GM19324 (cell line): Measurements from ENCODE around the gene MYORG.
"Not testable (repeated sequence)": the region's sequence is repeated elsewhere in the genome, so short reads cannot be mapped to it uniquely, and the experiment has no call there.

Experiments used
- ATAC-seq: cut with Tn5 transposase; IDR thresholded peaks from one replicate; pipeline ENCODE4 v1.9.1; 2021; ENCODE audit warnings: mild to moderate bottlenecking, moderate library complexity; ENCODE audit not compliant: unreplicated experiment, low FRiP score

The MYORG gene

DNA sequence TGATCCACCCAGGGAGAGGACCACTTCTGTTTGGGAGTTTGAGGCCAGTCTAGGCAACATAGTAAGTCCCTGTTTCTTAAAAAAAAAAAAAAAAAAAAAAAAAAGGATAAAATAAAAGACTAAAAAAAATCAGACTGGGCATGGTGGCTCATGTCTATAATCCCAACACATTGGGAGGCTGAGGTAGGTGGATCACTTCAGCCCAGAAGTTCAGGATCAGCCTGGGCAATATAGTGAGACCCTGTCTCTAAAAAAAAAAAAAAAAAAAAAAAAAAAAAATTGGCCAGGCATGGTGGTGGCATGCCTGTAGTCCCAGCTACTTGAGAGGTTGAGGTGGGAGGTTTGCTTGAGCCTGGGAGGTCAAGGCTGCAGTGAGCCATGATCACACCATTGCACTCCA, 38.6 kb downstream of the MYORG start:
- ATAC-seq: not testable (repeated sequence)

DNA sequence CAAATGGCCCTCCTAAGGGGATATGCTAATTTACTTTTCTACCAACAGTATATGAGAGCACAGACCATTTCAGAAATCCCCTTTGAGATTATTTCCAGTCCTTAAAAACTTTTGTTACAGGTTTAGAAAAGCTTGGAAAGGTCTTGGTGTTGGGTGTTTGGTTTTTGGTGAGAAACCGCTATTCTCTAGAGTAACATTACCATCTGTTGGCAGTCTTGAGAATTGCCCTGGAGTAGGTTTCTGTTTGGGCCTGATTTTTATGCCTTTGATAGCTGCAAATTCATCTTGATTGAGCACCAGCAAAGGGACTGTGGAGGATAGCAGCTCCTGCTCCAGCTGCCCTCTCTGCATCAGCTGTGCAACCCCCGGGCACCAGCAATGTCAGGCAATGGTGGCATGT, 39.3 kb downstream of the MYORG start:
- no peak for ATAC-seq

DNA sequence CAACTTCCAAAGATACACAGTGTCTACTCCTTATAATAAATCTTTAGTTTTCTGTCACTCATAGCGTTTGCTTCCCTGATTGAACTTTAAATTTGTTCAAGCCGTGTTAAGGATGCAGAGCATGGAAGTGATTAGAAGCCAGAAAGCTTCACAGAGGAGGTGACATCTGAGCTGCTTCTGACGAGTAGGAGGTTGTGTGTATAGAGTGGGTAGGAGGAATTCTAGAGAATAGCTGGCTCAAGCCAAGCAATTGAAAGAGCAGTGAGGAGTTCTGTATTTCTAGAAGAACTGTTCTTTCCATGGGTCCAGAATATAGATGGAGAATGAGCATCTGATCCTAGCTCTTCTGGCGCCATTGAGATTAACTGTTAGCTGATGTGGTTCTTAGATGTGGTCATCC, 41.3 kb downstream of the MYORG start:
- ATAC-seq: no peak

DNA sequence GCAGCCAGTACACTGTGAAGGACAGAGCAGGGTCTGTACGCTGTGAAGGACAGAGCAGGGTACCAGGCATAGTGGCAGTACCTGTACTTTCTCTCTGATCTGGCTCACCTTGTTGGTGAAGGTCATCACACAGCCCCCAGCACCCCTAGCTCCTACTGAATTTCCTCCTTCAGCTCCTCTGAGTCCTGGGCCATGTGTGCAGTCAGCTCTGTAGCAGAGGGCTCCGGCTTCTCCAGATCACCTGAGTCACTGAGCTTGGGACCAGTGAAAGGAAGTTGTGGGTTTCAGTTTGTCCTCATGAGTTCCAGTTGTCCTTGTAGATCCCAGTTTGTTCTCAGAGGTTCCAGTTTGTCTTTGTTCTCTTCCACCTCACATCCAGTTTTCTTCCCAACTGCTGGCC, 41.8 kb downstream of the MYORG start:
- ATAC-seq: no peak

DNA sequence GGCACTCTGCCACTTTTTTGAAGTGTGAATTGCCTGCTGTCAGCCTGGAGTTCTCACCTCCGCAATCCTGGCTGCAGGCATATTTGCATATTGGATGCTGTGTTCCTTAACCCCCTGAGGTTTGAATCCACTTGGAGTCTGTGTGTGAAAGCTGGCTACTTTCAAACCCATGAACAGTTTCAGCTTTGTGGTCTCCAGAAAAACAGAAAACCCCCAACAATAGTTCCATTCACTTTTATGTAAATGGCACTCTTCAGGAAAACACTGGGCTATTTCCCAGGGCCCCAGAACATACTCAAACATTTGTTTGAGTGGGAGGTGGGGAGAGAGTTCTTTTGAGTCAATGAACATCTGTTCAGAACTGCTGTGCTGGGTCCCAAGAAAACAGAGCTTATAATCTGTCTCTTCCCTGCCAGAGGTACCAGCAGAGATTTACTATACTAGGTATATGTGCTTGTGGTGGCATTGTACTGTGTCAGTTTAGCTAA, 42.3 kb downstream of the MYORG start:
- ATAC-seq: no peak

DNA sequence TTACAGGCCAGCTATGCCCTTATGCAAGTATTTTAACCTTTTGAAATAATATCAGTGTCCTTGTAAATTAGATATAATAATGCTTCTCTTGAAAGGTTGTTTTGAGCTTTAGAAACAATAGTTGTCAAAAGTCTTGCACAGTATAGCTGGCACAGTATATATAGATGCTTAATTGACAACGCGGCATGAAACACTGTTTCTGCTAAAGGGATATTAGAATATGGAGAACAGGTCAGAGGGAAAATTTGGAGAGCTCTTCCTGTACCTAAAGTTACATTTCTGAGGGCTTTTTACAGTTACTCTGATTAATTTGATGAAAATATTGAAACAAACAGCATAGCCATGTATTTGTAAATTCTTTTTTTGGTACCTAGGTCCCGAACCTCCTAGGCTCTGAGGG, 42.9 kb downstream of the MYORG start:
- ATAC-seq: no peak

DNA sequence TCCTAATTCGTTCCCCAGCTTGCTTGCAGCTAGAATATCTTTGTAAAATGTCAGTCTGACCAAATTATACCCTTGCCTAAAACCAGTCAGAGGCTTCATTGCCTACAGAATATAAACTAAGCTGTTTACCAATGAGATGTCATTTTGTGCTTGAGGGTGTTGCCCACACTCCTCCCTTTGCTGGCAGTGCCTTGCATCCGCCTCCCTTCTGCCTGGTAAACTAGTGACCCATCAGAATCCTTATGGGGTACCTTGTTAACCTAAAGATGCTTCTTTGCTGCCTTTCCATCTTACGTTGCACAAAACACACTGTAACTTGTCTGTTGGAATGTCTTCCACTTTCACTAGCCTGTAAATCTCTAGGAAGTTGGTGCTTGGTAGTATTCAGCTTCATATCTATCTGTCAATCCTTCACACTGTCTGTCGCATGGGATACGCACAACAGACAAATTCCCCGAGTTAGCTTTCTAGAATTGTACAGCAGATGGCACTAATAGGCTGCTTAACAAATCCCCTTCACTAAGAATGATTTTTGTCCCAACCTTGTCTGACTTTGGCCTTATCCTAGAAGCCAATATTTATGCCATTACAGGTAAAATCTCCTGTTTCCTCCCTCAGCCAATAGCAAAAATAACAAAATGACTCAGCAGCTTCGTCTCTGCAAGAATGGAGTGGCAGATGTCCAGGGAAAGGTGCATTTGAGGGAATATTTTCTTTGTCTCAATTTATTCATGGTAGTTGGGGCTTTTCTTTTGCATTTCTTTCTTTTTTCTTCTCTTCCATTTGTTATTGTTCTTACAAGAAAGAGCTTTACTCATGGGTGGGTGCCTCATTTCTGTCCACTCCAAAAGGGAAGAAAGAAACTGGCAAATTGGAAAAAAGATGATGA, 44.4 kb downstream of the MYORG start:
- no peak for ATAC-seq

- no peak for ATAC-seq
These were observed 45.5 kb downstream of the MYORG start for GRCh38 chr9:34331196-34331595.

GRCh38 chr9:34328987-34329832, 47.5 kb downstream of the MYORG start, which contains the start of the genes KIF24 and NUDT2:
Gene KIF24 (minus strand): TSS chr9:34329268. CDS start chr9:34311346, 17,922 bp downstream.
Gene NUDT2 (plus strand): TSS chr9:34329569. CDS start chr9:34339040, 9,471 bp downstream.
- peak; percentile 95 for ATAC-seq

DNA sequence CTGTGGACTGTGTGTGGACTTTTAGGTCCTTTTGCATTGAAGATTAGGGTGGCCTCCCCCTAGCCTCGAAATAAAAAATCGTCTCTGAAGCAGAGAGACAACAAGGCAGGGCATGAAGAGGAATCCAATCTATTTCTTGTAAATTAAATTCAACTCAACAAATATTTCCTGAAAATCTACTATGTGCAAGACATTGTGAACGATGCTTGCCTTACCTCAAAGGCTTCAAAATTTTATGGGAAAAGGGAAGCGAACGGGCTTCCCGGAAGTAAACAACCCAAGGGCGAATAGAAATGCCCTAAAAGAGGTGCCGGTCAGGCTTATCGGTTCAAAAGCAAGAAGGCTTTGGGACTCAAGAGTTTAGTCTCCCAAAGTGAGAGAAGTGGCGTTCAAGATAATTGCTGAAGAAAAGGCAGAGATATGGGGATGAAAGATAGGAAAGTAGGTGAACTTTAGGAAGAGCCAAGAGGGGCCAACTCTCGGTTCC, 48.2 kb downstream of the MYORG start:
- no peak for ATAC-seq

GRCh38 chr9:34326690-34327089, 50.0 kb downstream of the MYORG start:
- no peak for ATAC-seq

DNA sequence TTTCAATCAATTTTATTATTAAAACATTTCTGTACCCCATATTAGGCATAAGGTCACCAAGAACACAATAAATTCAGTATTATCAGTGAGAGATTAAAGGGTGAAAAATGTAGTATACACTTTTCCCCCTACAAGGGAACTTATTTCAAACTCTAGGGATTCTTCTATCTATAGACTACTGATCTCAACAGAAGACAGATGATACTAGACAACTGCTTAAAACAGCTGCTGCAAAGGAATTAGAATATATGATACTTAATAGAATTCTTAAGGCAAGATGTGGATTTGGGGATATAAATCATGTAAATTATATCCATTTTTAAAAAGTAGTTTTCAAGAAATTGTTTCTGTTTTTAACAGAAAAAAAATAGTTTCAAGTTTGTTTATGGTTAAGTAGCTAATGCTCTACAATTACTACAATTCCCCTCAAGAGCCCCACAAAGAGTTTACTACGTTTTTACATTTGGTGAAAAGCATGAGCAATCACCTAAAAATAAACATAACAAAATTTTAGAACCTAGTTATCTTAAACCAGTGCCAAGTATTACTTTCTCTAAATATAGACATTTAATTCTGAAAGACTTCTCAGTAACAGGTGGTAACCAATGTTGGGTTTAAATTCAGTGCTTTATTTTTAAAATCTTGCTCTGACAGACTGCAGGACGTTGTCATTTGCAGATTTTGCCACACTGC, 53.7 kb downstream of the MYORG start:
- ATAC-seq: no peak

- ATAC-seq: no peak
These were observed 55.2 kb downstream of the MYORG start for GRCh38 chr9:34321451-34321850.

- no peak for ATAC-seq
These were observed 58.4 kb downstream of the MYORG start for GRCh38 chr9:34318163-34318790.

GRCh38 chr9:34317436-34317835, 59.3 kb downstream of the MYORG start:
- no peak for ATAC-seq
